Heart left ventricle (tissue), 16 donors: ENCODE data around the gene TMIGD1. TPM values are rescaled to one million over a fixed set of nuclear protein-coding genes. Genes with fewer than 3 reads are reported as not detected.
"Not testable (repeated sequence)": the region's sequence is repeated elsewhere in the genome, so short reads cannot be mapped to it uniquely, and the experiment has no call there.

Source experiments
- ATAC-seq, 4 donors: fragments of 200-7000 bp; cut with Tn5 transposase; one replicate each; pipeline ENCODE4 v1.9.1; 2020 to 2022; ENCODE audit warnings: moderate library complexity in 4 of 4, mild to moderate bottlenecking in 3 of 4, moderate number of reproducible peaks in 1 of 4
- DNase-seq, 5 donors: peaks; one replicate each; pipeline ENCODE4 v3.0.0-alpha.2; 2020
- H3K27ac ChIP-seq, 12 donors: fragments of 200-600 bp; sonication (generic) in 4 of 12; one replicate each; pipeline versions ENCODE4 v1.5.0 to v1.8.0; 2016 to 2022; ENCODE audit warnings: mild to moderate bottlenecking in 2 of 12
- H3K27me3 ChIP-seq, 9 donors: fragments of 200-600 bp; sonication (generic) in 2 of 9; one replicate each; pipeline versions ENCODE4 v1.5.1 to v1.8.0; 2016 to 2022; ENCODE audit warnings: mild to moderate bottlenecking in 3 of 9
- H3K36me3 ChIP-seq, 9 donors: fragments of 200-600 bp; sonication (generic) in 2 of 9; one replicate each; pipeline versions ENCODE4 v1.5.0 to v1.8.0; 2018 to 2022; ENCODE audit warnings: mild to moderate bottlenecking in 2 of 9
- H3K4me1 ChIP-seq, 12 donors: fragments of 200-600 bp; sonication (generic) in 4 of 12; one replicate each; pipeline versions ENCODE4 v1.5.0 to v1.8.0; 2016 to 2022; ENCODE audit warnings: mild to moderate bottlenecking in 3 of 12
- H3K4me3 ChIP-seq, 12 donors: fragments of 200-600 bp; sonication (generic) in 4 of 12; one replicate each; pipeline versions ENCODE4 v1.5.0 to v1.8.0; 2017 to 2022; ENCODE audit warnings: mild to moderate bottlenecking in 9 of 12, moderate library complexity in 4 of 12
- H3K9me3 ChIP-seq, 12 donors: fragments of 200-600 bp; sonication (generic) in 4 of 12; one replicate each; pipeline versions ENCODE4 v1.5.0 to v1.8.0; 2016 to 2022; ENCODE audit warnings: mild to moderate bottlenecking in 1 of 12
- POLR2A ChIP-seq, 2 donors: fragments of 450-650 bp; IDR thresholded peaks; one replicate each; pipeline ENCODE4 v1.6.1; 2017; ENCODE audit warnings: antibody characterized with exemption in 2 of 2, mild to moderate bottlenecking in 2 of 2, moderate library complexity in 2 of 2
- WGBS, 4 donors: extraction: QIAGEN DNeasy Blood & Tissue Kit in 2 of 4; methylation state at CpG; one replicate each; pipeline versions ENCODE4 v1.1.5 to v1.1.7; 2013 to 2018; 5-methylcytosine and 5-hydroxymethylcytosine counted together
- intact Hi-C, 10 donors: fragments of 100-400 bp; cut with DNase I; formaldehyde crosslinking; loops; one replicate each; pipeline versions ENCODE4 v1.11.1 to v1.14.2; 2022
- polyA plus RNA-seq, 2 donors: library from polyadenylated mRNA; stranded (reverse); fragments of 200-250 nt; gene quantifications; one replicate each; pipeline ENCODE4 v1.2.3, GENCODE V29; 2013
- total RNA-seq, 9 donors: library from RNA; depleted of rRNA in 2 of 9; stranded (reverse); fragments of >200 nt in 2 of 9; fragmentation: NEBNext Ultra II Directional in 3 of 9; extraction: Animal tissue kit (Norgen Biotek cat#: 25700) in 3 of 9; gene quantifications; one replicate each; pipeline versions ENCODE4 v1.1.0 to v1.2.4, GENCODE V29; 2016 to 2023
- TF ChIP-seq, protein P1 (sequence below), 12 donors: fragments of 200-600 bp; sonication (generic) in 4 of 12; IDR thresholded peaks; one replicate each; pipeline versions ENCODE4 v1.5.0 to v1.8.0; 2018 to 2022; ENCODE audit warnings: antibody characterized with exemption in 12 of 12, mild to moderate bottlenecking in 5 of 12
- donor health status: ischemic (EF 13 %, LVEDD 7.1; RV severe dilation, severe dysfunction).
- donor health status: healthy with polysubstance abuse.
- donor health status: DM: no; HTN: yes; CAD: no.
- donor health status: DM: no; HTN: no; CAD: no.
- donor health status: ischemic (EF 25% LVEDD 6.9; RV normal size, moderate dysfunction).
- donor health status: ischemic (EF 25% LVEDD 5.7; RV mildly dilated, moderate dysfunction).
- donor health status: healthy.
- donor health status: DM: yes; HTN: yes; CAD: no.
- donor health status: ischemic (EF 35%, LVEDD 5.7; RV mildly dilated, moderate dysfunction).
- donor health status: nonischemic (EF 11% LVEDD 7.7; RV severe dilation, severe dysfunction).
- donor health status: DM: yes; HTN: yes; CAD: no.
- donor health status: PGD.
- donor health status: ischemic (EF 29% LVEDD 5.4; RV normal size, mild dysfunction).
- donor health status: nonischemic (EF 23%, LVEDD 6.1; RV moderate dilation, normal function).

TMIGD1 gene
- total and polyA plus RNA-seq, 11 donors: not detected

DNA sequence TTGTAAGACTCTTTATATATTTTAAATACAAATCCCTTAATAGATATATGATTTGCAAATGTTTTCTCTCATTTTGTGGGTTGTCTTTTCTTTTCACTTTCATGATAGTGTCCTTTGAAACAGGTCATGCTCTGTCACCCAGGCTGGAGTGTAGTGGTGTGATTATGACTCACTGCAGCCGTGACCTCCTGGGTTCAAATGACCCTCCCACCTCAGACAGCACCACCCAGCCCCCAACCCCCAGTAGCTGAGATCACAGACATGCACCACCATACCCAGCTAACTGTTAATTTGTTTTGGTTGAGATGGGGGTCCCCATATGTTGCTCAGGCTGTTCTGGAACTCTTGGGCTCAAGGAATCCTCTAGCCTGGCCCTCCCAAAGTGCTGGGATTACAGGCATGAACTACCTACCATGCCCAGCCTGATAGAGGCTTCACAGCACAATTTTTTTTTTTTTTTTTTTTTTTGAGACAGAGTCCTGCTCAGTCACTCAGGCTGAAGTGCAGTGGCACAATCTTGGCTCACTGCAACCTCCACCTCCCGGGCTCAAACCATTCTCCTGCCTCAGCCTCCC is 18.5 kb upstream of the TMIGD1 start:
- ATAC-seq (no peak), DNase-seq (no peak)
- Histone ChIP-seq H3K27ac (no peak overlapping the region), H3K36me3 (no peaks in the 10 kb centered on the region), H3K9me3 (peaks cover 0 to 4% (median 0%) of the 10 kb centered on the region in 12 donors), H3K4me3 (no peak overlapping the region), H3K27me3 (no peaks in the 10 kb centered on the region), H3K4me1 (peaks cover 0 to 19% (median 0%) of the 10 kb centered on the region in 12 donors)
- TF ChIP-seq, protein P1, sequence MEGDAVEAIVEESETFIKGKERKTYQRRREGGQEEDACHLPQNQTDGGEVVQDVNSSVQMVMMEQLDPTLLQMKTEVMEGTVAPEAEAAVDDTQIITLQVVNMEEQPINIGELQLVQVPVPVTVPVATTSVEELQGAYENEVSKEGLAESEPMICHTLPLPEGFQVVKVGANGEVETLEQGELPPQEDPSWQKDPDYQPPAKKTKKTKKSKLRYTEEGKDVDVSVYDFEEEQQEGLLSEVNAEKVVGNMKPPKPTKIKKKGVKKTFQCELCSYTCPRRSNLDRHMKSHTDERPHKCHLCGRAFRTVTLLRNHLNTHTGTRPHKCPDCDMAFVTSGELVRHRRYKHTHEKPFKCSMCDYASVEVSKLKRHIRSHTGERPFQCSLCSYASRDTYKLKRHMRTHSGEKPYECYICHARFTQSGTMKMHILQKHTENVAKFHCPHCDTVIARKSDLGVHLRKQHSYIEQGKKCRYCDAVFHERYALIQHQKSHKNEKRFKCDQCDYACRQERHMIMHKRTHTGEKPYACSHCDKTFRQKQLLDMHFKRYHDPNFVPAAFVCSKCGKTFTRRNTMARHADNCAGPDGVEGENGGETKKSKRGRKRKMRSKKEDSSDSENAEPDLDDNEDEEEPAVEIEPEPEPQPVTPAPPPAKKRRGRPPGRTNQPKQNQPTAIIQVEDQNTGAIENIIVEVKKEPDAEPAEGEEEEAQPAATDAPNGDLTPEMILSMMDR (IDR thresholded peaks at IDR 0.05): no peak
- TF ChIP-seq POLR2A (IDR thresholded peaks at IDR 0.05): no peak
- intact Hi-C loops: no loop called here
- 80 to 95% (median 93%) methylated on average over 2 of the region's 2 CpGs for WGBS, 4 donors

DNA sequence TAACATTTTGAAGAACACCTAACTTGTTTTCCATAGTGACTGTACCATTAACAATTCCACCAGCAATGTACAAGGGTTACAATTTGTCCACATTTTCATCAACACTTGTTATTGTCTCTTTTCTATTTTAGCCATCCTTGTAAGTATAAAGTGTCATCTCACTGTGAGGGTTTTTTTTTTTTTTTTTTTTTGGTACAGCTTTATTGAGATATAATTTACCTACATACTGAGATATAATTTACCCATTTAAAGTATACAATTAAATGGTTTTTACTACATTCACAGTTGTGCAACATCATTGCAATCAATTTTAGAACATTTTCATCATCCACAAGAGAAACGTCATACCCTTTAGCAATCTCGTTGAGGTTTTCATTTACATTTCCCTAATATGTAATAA is 17.9 kb upstream of the TMIGD1 start:
- DNase-seq (no peak), ATAC-seq (no peak)
- Histone ChIP-seq H3K4me3 (no peak overlapping the region), H3K27me3 (no peaks in the 10 kb centered on the region), H3K9me3 (peaks cover 0 to 4% (median 0%) of the 10 kb centered on the region in 12 donors), H3K27ac (no peak overlapping the region), H3K4me1 (peaks cover 0 to 19% (median 0%) of the 10 kb centered on the region in 12 donors), H3K36me3 (no peaks in the 10 kb centered on the region)
- WGBS, 4 donors: 89 to 96% (median 92%) methylated on average over 2 of the region's 2 CpGs
- intact Hi-C loops: no loop called here
- TF ChIP-seq, protein P1 (IDR thresholded peaks at IDR 0.05): no peak
- no peak for TF ChIP-seq POLR2A (IDR thresholded peaks at IDR 0.05)

DNA sequence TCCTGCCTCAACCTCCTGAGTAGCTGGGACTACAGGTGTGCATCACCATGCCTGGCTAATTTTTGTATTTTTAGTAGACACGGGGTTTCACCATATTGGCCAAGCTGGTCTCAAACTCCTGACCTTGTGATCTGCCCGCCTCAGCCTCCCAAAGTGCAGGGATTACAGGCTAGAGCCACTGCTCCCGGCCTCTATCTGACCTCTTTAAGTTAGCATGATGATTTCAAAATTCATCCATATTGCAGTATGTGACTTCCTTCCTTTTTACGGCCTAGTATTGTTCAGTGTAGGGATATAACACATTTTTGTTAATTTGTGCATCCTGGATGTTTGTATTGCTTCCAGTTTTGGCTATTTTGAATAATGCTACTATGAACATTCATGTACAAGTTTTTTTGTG is 17.4 kb upstream of the TMIGD1 start:
- peaks cover 0 to 19% (median 0%) of the 10 kb centered on the region in 12 donors for H3K4me1 ChIP-seq
- peak in 1 of 4 donors; percentile 46 for ATAC-seq
- H3K9me3 ChIP-seq, DNase-seq, H3K27ac ChIP-seq, H3K36me3 ChIP-seq, H3K4me3 ChIP-seq, H3K27me3 ChIP-seq, intact Hi-C loops: not testable (repeated sequence)
- WGBS, 4 donors: 87 to 93% (median 89%) methylated on average over 4 of the region's 4 CpGs

DNA sequence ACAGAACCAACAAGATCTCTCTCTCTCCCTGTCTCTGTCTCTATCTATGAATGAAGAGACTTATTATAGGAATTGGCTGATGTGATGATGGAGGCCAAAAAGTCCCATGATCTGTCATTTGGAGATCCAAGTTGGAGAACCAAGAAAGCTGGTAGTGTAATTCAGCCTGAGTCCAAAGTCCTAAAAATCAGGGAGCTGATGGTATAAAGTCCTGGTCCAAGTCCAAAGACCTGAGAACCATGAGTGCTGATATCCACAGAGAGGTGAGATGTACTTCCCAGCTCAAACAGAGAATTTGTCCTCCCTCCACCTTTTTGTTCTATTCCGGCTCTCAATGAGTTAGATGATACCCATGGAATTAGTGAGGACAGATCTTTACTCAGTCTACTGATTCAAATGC is 15.4 kb upstream of the TMIGD1 start:
- no peaks in the 10 kb centered on the region for H3K27me3 ChIP-seq
- TF ChIP-seq, protein P1 (IDR thresholded peaks at IDR 0.05): no peak
- TF ChIP-seq POLR2A (IDR thresholded peaks at IDR 0.05): no peak
- peaks cover 0 to 4% (median 0%) of the 10 kb centered on the region in 12 donors for H3K9me3 ChIP-seq
- H3K36me3 ChIP-seq: no peaks in the 10 kb centered on the region
- no peak overlapping the region for H3K27ac ChIP-seq
- H3K4me3 ChIP-seq: no peak overlapping the region
- H3K4me1 ChIP-seq: peaks cover 0 to 29% (median 18%) of the 10 kb centered on the region in 12 donors
- DNase-seq (no peak), ATAC-seq (no peak)
- intact Hi-C loops: loop anchor here in 3 of 10 donors (10.0 kb wide), 3 partner anchors 116 to 206 kb away; partner anchors contain the start of gene GOSR1 (in 2 of the 3)
- WGBS, 4 donors: 96 to 100% (median 98%) methylated on average over 1 of the region's 1 CpG

DNA sequence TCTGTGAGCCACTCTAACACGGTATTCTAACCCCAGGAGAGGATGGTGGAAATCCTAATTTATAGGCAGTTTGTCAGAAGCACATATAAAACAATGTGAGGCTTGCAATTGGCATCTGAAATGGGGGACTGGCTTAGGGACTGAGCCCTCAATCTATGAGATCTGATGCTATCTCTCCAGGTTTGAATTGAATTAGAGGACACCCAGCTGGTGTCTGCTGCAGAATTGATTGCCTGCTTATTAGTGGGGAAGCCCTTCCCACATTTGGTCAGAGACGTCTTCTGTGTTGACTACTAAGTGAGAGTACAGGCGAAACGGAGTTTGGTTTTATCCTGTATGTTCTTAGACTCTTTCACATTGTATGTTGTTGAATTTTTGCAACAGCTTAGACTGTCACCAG is 13.6 kb upstream of the TMIGD1 start:
- Histone ChIP-seq H3K4me1 (peaks cover 0 to 41% (median 26%) of the 10 kb centered on the region in 12 donors), H3K9me3 (no peaks in the 10 kb centered on the region), H3K36me3 (no peaks in the 10 kb centered on the region), H3K27me3 (no peaks in the 10 kb centered on the region), H3K4me3 (no peak overlapping the region), H3K27ac (no peak overlapping the region)
- intact Hi-C loops: loop anchor here in 3 of 10 donors (10.0 kb wide), 3 partner anchors 117 to 207 kb away; partner anchors contain the start of gene GOSR1 (in 2 of the 3)
- DNase-seq: no peak
- ATAC-seq: no peak
- WGBS, 4 donors: 75 to 93% (median 81%) methylated on average over 3 to 4 of the region's 4 CpGs
- TF ChIP-seq, protein P1 (IDR thresholded peaks at IDR 0.05): no peak
- TF ChIP-seq POLR2A (IDR thresholded peaks at IDR 0.05): no peak
